Measurements from ENCODE around the gene C1D.

DNA sequence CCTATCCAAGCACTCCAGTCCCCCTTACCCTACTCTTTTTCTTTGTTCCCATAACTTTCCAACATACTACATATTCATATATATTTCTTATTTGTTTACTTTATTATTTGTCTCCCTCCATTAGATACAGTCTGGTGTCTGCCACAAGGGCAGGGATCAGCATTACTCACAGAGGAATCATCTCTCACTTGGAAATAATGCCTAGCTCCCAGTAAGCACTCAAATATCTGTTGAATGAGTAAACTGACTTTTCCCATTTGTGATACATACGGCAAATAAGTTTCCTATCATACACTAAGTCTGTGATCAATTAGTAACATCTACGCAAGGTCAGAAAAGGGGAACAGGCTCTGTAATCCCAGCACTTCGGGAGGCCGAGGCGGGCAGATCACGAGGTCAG lies 18.7 kb downstream of the C1D start:
- TF ChIP-seq, protein P1, sequence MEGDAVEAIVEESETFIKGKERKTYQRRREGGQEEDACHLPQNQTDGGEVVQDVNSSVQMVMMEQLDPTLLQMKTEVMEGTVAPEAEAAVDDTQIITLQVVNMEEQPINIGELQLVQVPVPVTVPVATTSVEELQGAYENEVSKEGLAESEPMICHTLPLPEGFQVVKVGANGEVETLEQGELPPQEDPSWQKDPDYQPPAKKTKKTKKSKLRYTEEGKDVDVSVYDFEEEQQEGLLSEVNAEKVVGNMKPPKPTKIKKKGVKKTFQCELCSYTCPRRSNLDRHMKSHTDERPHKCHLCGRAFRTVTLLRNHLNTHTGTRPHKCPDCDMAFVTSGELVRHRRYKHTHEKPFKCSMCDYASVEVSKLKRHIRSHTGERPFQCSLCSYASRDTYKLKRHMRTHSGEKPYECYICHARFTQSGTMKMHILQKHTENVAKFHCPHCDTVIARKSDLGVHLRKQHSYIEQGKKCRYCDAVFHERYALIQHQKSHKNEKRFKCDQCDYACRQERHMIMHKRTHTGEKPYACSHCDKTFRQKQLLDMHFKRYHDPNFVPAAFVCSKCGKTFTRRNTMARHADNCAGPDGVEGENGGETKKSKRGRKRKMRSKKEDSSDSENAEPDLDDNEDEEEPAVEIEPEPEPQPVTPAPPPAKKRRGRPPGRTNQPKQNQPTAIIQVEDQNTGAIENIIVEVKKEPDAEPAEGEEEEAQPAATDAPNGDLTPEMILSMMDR (IDR thresholded peaks at IDR 0.05), result no peak
- no peak for TF ChIP-seq ZFX (IDR thresholded peaks at IDR 0.05; ENCODE audit: borderline replicate concordance)

Data from 22Rv1 (cell line).